Heart right ventricle (tissue), 16 donors: ENCODE measurements around the gene COL25A1. TPM values are rescaled to one million over a fixed set of nuclear protein-coding genes. Genes with fewer than 3 reads are reported as not detected.
A peak's percentile ranks its signal among the peaks of the same experiment; 100 is the strongest.

Experiments
- ATAC-seq, 8 donors: fragments of 200-7000 bp; cut with Tn5 transposase; one replicate each; pipeline ENCODE4 v1.9.1; 2020; ENCODE audit warnings: mild to moderate bottlenecking in 8 of 8, moderate library complexity in 8 of 8, moderate number of reproducible peaks in 1 of 8
- DNase-seq, 2 donors: peaks; one replicate each; pipeline ENCODE4 v3.0.0-alpha.2; 2020
- H3K27ac ChIP-seq, 10 donors: fragments of 200-600 bp; sonication (generic) in 2 of 10; one replicate each; pipeline versions ENCODE4 v1.5.0 to v1.8.0; 2020 to 2022; ENCODE audit warnings: mild to moderate bottlenecking in 3 of 10
- H3K27me3 ChIP-seq, 7 donors: fragments of 200-600 bp; one replicate each; pipeline ENCODE4 v1.8.0; 2021 to 2022; ENCODE audit warnings: mild to moderate bottlenecking in 2 of 7
- H3K36me3 ChIP-seq, 9 donors: fragments of 200-600 bp; sonication (generic) in 1 of 9; one replicate each; pipeline versions ENCODE4 v1.5.0 to v1.8.0; 2020 to 2022; ENCODE audit warnings: mild to moderate bottlenecking in 2 of 9
- H3K4me1 ChIP-seq, 9 donors: fragments of 200-600 bp; sonication (generic) in 1 of 9; one replicate each; pipeline versions ENCODE4 v1.5.0 to v1.8.0; 2020 to 2022; ENCODE audit warnings: mild to moderate bottlenecking in 4 of 9
- H3K4me3 ChIP-seq, 10 donors: fragments of 200-600 bp; sonication (generic) in 2 of 10; one replicate each; pipeline versions ENCODE4 v1.5.0 to v1.8.0; 2020 to 2022; ENCODE audit warnings: mild to moderate bottlenecking in 7 of 10, moderate library complexity in 2 of 10
- H3K9me3 ChIP-seq, 11 donors: fragments of 200-600 bp in 10 of 11; sonication (generic) in 2 of 11; one replicate each; pipeline versions ENCODE4 v1.5.0 to v1.8.0; 2013 to 2022; ENCODE audit warnings: mild to moderate bottlenecking in 2 of 11, control low read depth in 1 of 11, moderate library complexity in 1 of 11
- CTCF ChIP-seq, 9 donors: fragments of 200-600 bp; sonication (generic) in 2 of 9; IDR thresholded peaks; one replicate each; pipeline versions ENCODE4 v1.5.0 to v1.8.0; 2021 to 2022; ENCODE audit warnings: antibody characterized with exemption in 9 of 9, mild to moderate bottlenecking in 5 of 9, moderate library complexity in 1 of 9
- WGBS, 2 donors: extraction: QIAGEN DNeasy Blood & Tissue Kit; methylation state at CpG; one replicate each; pipeline ENCODE4 v1.1.7; 2013; ENCODE audit warnings: inconsistent platforms in 1 of 2; 5-methylcytosine and 5-hydroxymethylcytosine counted together
- intact Hi-C, 10 donors: fragments of 100-400 bp; cut with DNase I; formaldehyde crosslinking; loops; one replicate each; pipeline versions ENCODE4 v1.11.1 to v1.14.2; 2022
- polyA plus RNA-seq, 2 donors: library from polyadenylated mRNA; stranded (reverse); fragments of 200-250 nt; gene quantifications; one replicate each; pipeline ENCODE4 v1.2.3, GENCODE V29; 2013
- total RNA-seq, 10 donors: library from RNA; stranded (reverse); fragmentation: NEBNext Ultra II Directional in 3 of 10; extraction: Animal tissue kit (Norgen Biotek cat#: 25700) in 3 of 10; gene quantifications; one replicate each; pipeline versions ENCODE4 v1.2.1 to v1.2.4, GENCODE V29; 2021 to 2023
- donor health status: Arrhythmogenic right ventricular cardiomyopathy.
- donor health status: ischemic (EF 13 %, LVEDD 7.1; RV severe dilation, severe dysfunction).
- donor health status: healthy with polysubstance abuse.
- donor health status: DM: no; HTN: yes; CAD: no.
- donor health status: DM: no; HTN: no; CAD: no.
- donor health status: ischemic (EF 25% LVEDD 6.9; RV normal size, moderate dysfunction).
- donor health status: ischemic (EF 25% LVEDD 5.7; RV mildly dilated, moderate dysfunction).
- donor health status: healthy.
- donor health status: DM: yes; HTN: yes; CAD: no.
- donor health status: Ischemic cardiomyopathy.
- donor health status: ischemic (EF 35%, LVEDD 5.7; RV mildly dilated, moderate dysfunction).
- donor health status: nonischemic (EF 11% LVEDD 7.7; RV severe dilation, severe dysfunction).
- donor health status: DM: yes; HTN: yes; CAD: no.
- donor health status: PGD.
- donor health status: ischemic (EF 29% LVEDD 5.4; RV normal size, mild dysfunction).
- donor health status: nonischemic (EF 23%, LVEDD 6.1; RV moderate dilation, normal function).

COL25A1 gene
- total and polyA plus RNA-seq, 12 donors = 0.07 to 1.2 (median 0.41) TPM

- WGBS, 2 donors = 85 to 92% methylated on average over 4 of the region's 4 CpGs
- TF ChIP-seq CTCF (IDR thresholded peaks at IDR 0.05) = no peak
- H3K36me3 ChIP-seq = no peaks in the 10 kb centered on the region
- H3K4me3 ChIP-seq = no peak overlapping the region
- no peak overlapping the region for H3K27ac ChIP-seq
- ATAC-seq (no peak), DNase-seq (no peak)
- peaks cover 0 to 31% (median 12%) of the 10 kb centered on the region in 9 donors for H3K4me1 ChIP-seq
- no peaks in the 10 kb centered on the region for H3K27me3 ChIP-seq
- intact Hi-C loops = loop anchor here in 8 of 10 donors (5.0 to 10.0 kb wide), 3 partner anchors 462 to 574 kb away; partner anchors contain the start of gene COL25A1 (in 3 of the 8)
- H3K9me3 ChIP-seq = no peaks in the 10 kb centered on the region
Measured at GRCh38 chr4:108833046-108833445, 469.4 kb downstream of the COL25A1 start.

- H3K9me3 ChIP-seq = no peaks in the 10 kb centered on the region
- H3K36me3 ChIP-seq = no peaks in the 10 kb centered on the region
- no peak for TF ChIP-seq CTCF (IDR thresholded peaks at IDR 0.05)
- peaks cover 0 to 31% (median 12%) of the 10 kb centered on the region in 9 donors for H3K4me1 ChIP-seq
- ATAC-seq = no peak
- WGBS, 2 donors = 32 to 41% methylated on average over 3 of the region's 3 CpGs
- H3K27me3 ChIP-seq = no peaks in the 10 kb centered on the region
- intact Hi-C loops = loop anchor here in 8 of 10 donors (5.0 to 10.0 kb wide), 3 partner anchors 463 to 575 kb away; partner anchors contain the start of gene COL25A1 (in 3 of the 8)
- H3K27ac ChIP-seq = no peak overlapping the region
- DNase-seq = no peak
- no peak overlapping the region for H3K4me3 ChIP-seq
Measured at GRCh38 chr4:108831886-108832285, 470.6 kb downstream of the COL25A1 start.

GRCh38 chr4:108831291-108831690 is 471.2 kb downstream of the COL25A1 start:
- 97 to 98% methylated on average over 1 of the region's 1 CpG for WGBS, 2 donors
- ATAC-seq (no peak), DNase-seq (no peak)
- peak overlapping the region in 2 of 10 donors; percentile 5 to 56 for H3K27ac ChIP-seq
- intact Hi-C loops = loop anchor here in 8 of 10 donors (5.0 to 10.0 kb wide), 3 partner anchors 464 to 576 kb away; partner anchors contain the start of gene COL25A1 (in 3 of the 8)
- no peaks in the 10 kb centered on the region for H3K27me3 ChIP-seq
- no peaks in the 10 kb centered on the region for H3K36me3 ChIP-seq
- peaks cover 0 to 31% (median 12%) of the 10 kb centered on the region in 9 donors for H3K4me1 ChIP-seq
- H3K9me3 ChIP-seq = no peaks in the 10 kb centered on the region
- H3K4me3 ChIP-seq = no peak overlapping the region
- no peak for TF ChIP-seq CTCF (IDR thresholded peaks at IDR 0.05)

- no peak overlapping the region for H3K4me3 ChIP-seq
- DNase-seq (peak; percentile 39 to 81), ATAC-seq (peak; percentile 77 to 96 (median 89))
- 27 to 28% methylated on average over 4 of the region's 4 CpGs for WGBS, 2 donors
- peaks cover 0 to 31% (median 12%) of the 10 kb centered on the region in 9 donors for H3K4me1 ChIP-seq
- no peaks in the 10 kb centered on the region for H3K9me3 ChIP-seq
- no peaks in the 10 kb centered on the region for H3K27me3 ChIP-seq
- intact Hi-C loops = loop anchor here in 8 of 10 donors (5.0 to 10.0 kb wide), 3 partner anchors 464 to 577 kb away; partner anchors contain the start of gene COL25A1 (in 3 of the 8)
- no peaks in the 10 kb centered on the region for H3K36me3 ChIP-seq
- peak overlapping the region in 9 of 10 donors; percentile 6 to 57 (median 32) for H3K27ac ChIP-seq
- no peak for TF ChIP-seq CTCF (IDR thresholded peaks at IDR 0.05)
Measured at GRCh38 chr4:108830509-108831244, 471.8 kb downstream of the COL25A1 start.
